HCT116 (cell line): Measurements from ENCODE around the gene SMC1B. TPM values are rescaled to one million over a fixed set of nuclear protein-coding genes. Genes with fewer than 3 reads are reported as not detected.

Experiments
- ATAC-seq: fragments of 200-7000 bp; cut with Tn5 transposase; 2 replicates; pipeline ENCODE4 v1.9.1; 2020; ENCODE audit warnings: mild to moderate bottlenecking, moderate library complexity
- BruUV-seq: library from RNA; stranded (reverse); fragments of 400-500 nt; replicated peaks from 2 replicates; lab custom pipeline; 2021; lab: Mats Ljungman, UMichigan
- CTCF ChIA-PET: fragments of 300-600 bp; sonication (Branson Sonifier 250); formaldehyde crosslinking; loops from one replicate; lab custom pipeline; 2021; ENCODE audit warnings: antibody characterized with exemption; lab: Charles Lee
- POLR2A ChIA-PET: fragments of 300-600, 350-600 bp; sonication (Branson Sonifier 250); formaldehyde crosslinking; loops from one replicate; lab custom pipeline; 2021; ENCODE audit warnings: antibody characterized with exemption; lab: Charles Lee
- RAD21 ChIA-PET, 2 experiments: fragments of 300-600 bp; sonication (Branson Sonifier 250); formaldehyde crosslinking; loops; one replicate each; lab custom pipeline; 2023; ENCODE audit warnings: low total read pairs in 2 of 2; ENCODE audit not compliant: uncharacterized antibody in 2 of 2, unreplicated experiment in 2 of 2, low non-redundant PET in 1 of 2; lab: Charles Lee
- DNase-seq: peaks from one replicate; pipeline ENCODE4 v3.0.0-alpha.2; 2010; ENCODE audit warnings: low read depth, low spot score
- H2AFZ ChIP-seq: fragments of 200-600 bp; shearing (Covaris generic), sonication (generic); 2 replicates; pipeline ENCODE4 v1.6.1; 2017; ENCODE audit warnings: low read depth, mixed run types, mixed read lengths, antibody characterized with exemption, low read length; ENCODE audit not compliant: poor library complexity, severe bottlenecking
- H3K27ac ChIP-seq: 2 replicates; pipeline ENCODE4 v1.5.1; 2012; ENCODE audit warnings: low read depth, low read length
- H3K27me3 ChIP-seq: fragments of 200-600 bp; sonication (generic); 2 replicates; pipeline ENCODE4 v1.6.1; 2016; ENCODE audit warnings: mixed run types, low read length, mixed read lengths; ENCODE audit not compliant: insufficient read depth
- H3K36me3 ChIP-seq, 2 experiments: fragments of 200-500 bp in 1 of 2; fragments of 200-600 bp in 1 of 2; sonication (Bioruptor generic) in 1 of 2; sonication (generic) in 1 of 2; 2 replicates each; pipeline versions ENCODE4 v1.5.1 to v1.6.1; 2014 to 2016; ENCODE audit warnings: low read length in 2 of 2, inconsistent platforms in 1 of 2, mixed read lengths in 1 of 2, mixed run types in 1 of 2; ENCODE audit not compliant: insufficient read depth in 2 of 2, control insufficient read depth in 1 of 2
- H3K4me1 ChIP-seq, 2 experiments: fragments of 200-600 bp in 1 of 2; sonication (generic) in 1 of 2; 2 replicates each; pipeline versions ENCODE4 v1.5.1 to v1.6.1; 2012 to 2017; ENCODE audit warnings: low read length in 2 of 2, inconsistent platforms in 1 of 2, mild to moderate bottlenecking in 1 of 2, mixed read lengths in 1 of 2, mixed run types in 1 of 2, moderate library complexity in 1 of 2; ENCODE audit not compliant: insufficient read depth in 2 of 2, control insufficient read depth in 1 of 2
- H3K4me2 ChIP-seq: fragments of 200-600 bp; sonication (generic); 2 replicates; pipeline ENCODE4 v1.6.1; 2017; ENCODE audit warnings: mixed run types, low read length, mixed read lengths
- H3K4me3 ChIP-seq, 2 experiments: fragments of 200-600 bp in 1 of 2; sonication (generic) in 1 of 2; replicated peaks in 1 of 2; 2 replicates each; pipeline ENCODE4 v1.5.1; 2011 to 2016; ENCODE audit warnings: low read length in 2 of 2, control low read depth in 1 of 2, low read depth in 1 of 2, mild to moderate bottlenecking in 1 of 2, mixed read lengths in 1 of 2, mixed run types in 1 of 2
- H3K79me2 ChIP-seq: fragments of 200-600 bp; sonication (generic); 2 replicates; pipeline ENCODE4 v1.6.1; 2017; ENCODE audit warnings: mild to moderate bottlenecking, mixed run types, low read length, moderate library complexity, mixed read lengths; ENCODE audit not compliant: insufficient read depth
- H3K9ac ChIP-seq: fragments of 200-600 bp; sonication (generic); 2 replicates; pipeline ENCODE4 v1.6.1; 2016; ENCODE audit warnings: low read length, mixed read lengths
- H3K9me2 ChIP-seq: fragments of 200-600 bp; sonication (generic), shearing (Covaris generic); 2 replicates; pipeline ENCODE4 v1.6.1; 2017; ENCODE audit warnings: mixed run types, mild to moderate bottlenecking, moderate library complexity; ENCODE audit not compliant: insufficient read depth
- H3K9me3 ChIP-seq, 2 experiments: fragments of 200-500 bp in 1 of 2; fragments of 200-600 bp in 1 of 2; sonication (Bioruptor generic) in 1 of 2; sonication (generic) in 1 of 2; 2 replicates each; pipeline ENCODE4 v1.6.1; 2014 to 2017; ENCODE audit warnings: low read length in 2 of 2, mixed read lengths in 2 of 2, inconsistent platforms in 1 of 2, low read depth in 1 of 2, mild to moderate bottlenecking in 1 of 2, mixed run types in 1 of 2, moderate library complexity in 1 of 2; ENCODE audit not compliant: control insufficient read depth in 1 of 2, insufficient read depth in 1 of 2
- H4K20me1 ChIP-seq: fragments of 200-600 bp; sonication (generic), shearing (Covaris generic); 2 replicates; pipeline ENCODE4 v1.6.1; 2017; ENCODE audit warnings: mixed run types, mild to moderate bottlenecking, moderate library complexity; ENCODE audit not compliant: insufficient read depth
- EGR1 ChIP-seq: IDR thresholded peaks from 2 replicates; pipeline ENCODE4 v1.6.1; 2012; ENCODE audit warnings: low read depth
- FOSL1 ChIP-seq: IDR thresholded peaks from 2 replicates; pipeline ENCODE4 v1.6.1; 2012; ENCODE audit warnings: low read depth
- REST ChIP-seq: IDR thresholded peaks from 2 replicates; pipeline ENCODE4 v1.6.1; 2012; ENCODE audit warnings: low read depth
- SP1 ChIP-seq: IDR thresholded peaks from 2 replicates; pipeline ENCODE4 v1.6.1; 2012; ENCODE audit warnings: low read depth
- intact Hi-C: fragments of 100-400 bp; cut with micrococcal nuclease; formaldehyde crosslinking; loops from 2 replicates; pipeline ENCODE4 v1.10.0; 2022
- total RNA-seq: library from RNA; stranded (reverse); gene quantifications from one replicate; pipeline ENCODE4 v1.2.1, GENCODE V29; 2021; ENCODE audit not compliant: unreplicated experiment
- TF ChIP-seq, protein P1 (sequence below): IDR thresholded peaks from 2 replicates; pipeline ENCODE4 v1.6.1; 2012

The SMC1B gene
- total RNA-seq, 1 experiment from 2014 or later: not detected

- no peak for TF ChIP-seq FOSL1
- TF ChIP-seq SP1: no peak
- no peak for TF ChIP-seq REST
- TF ChIP-seq EGR1: no peak
Observed at GRCh38 chr22:45407793-45408192, 5.6 kb downstream of the SMC1B start (continued).

DNA sequence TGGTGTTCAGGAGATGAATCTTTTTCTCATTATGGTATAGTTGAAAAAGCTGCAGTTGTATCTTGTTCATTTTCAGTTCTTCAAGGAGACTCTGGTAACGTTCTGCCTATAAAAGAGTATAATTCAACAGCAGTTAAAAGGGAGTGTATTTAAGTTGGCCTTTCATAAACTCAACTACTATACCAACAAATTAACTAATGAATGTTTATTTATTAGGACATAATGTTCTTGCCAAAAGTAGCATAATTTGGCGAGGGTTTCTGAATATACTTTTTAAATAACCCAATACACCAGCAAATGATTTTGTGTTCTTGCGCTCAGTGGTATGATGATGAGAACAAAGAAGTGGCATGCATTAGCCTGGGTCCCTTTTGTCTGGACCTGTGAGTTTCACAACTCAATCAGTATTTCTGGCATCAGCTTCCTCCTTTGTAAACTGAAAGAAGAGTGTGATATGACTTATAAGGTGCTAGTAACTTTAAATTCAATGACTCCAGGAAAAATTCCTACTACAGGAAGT, 10.9 kb downstream of the SMC1B start:
- CTCF ChIA-PET: no interaction called here

More for the DNA sequence above, 10.9 kb downstream of the SMC1B start:
- Histone ChIP-seq H3K4me2 (no peak overlapping the region), H3K27ac (no peak overlapping the region), H3K79me2 (no peaks in the 10 kb centered on the region), H3K27me3 (no peaks in the 10 kb centered on the region), H4K20me1 (no peaks in the 10 kb centered on the region), H3K9ac (no peak overlapping the region), H3K9me3 (no peaks in the 10 kb centered on the region), H2AFZ (no peak overlapping the region), H3K4me3 (no peak overlapping the region), H3K4me1 (no peaks in the 10 kb centered on the region), H3K9me2 (no peaks in the 10 kb centered on the region), H3K36me3 (no peaks in the 10 kb centered on the region)
- intact Hi-C loops: no loop called here
- TF ChIP-seq, protein P1, sequence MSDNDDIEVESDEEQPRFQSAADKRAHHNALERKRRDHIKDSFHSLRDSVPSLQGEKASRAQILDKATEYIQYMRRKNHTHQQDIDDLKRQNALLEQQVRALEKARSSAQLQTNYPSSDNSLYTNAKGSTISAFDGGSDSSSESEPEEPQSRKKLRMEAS: no peak
- ATAC-seq (no peak), DNase-seq (no peak)
- POLR2A ChIA-PET: no interaction called here
- no TSS peak for BruUV-seq
- RAD21 ChIA-PET: no interaction called here
